HS-27A (cell line): ENCODE results near the gene PRDM16.

Experiments used
- DNase-seq: peaks from one replicate; pipeline ENCODE4 v3.0.0-alpha.2; 2012; ENCODE audit warnings: low read depth, missing footprints

The PRDM16 gene

DNA sequence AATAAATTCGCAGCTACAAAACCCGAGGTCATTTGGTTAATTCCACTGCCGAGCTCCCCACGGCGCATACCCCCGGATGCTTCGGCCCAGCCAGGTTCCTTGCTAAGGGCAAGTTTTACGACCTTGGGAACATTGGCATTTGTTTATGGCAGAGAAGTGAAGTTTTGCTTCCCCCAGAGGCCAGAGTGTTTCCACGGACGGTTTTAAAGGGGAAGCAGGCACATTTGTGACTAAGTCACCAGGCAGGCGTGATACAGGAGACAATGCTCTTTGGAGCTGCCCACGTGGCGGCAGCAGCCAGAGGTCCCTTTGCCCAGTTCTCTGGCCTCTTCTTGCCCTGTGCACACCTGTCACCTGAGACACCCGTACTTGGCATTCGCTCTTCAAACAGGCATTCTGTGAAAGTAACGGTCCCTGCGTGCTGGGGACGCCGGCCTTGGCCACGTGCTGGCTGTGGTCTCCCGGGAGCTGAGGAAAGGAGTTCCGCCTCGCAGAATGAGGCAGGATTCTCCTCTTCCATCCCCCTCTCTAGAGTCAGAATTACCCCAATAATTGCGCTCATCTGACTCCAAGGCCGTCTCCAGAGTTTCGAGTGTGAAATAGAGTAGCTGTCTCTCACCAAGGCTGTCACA is 138.3 kb downstream of the PRDM16 start:
- no peak for DNase-seq

DNA sequence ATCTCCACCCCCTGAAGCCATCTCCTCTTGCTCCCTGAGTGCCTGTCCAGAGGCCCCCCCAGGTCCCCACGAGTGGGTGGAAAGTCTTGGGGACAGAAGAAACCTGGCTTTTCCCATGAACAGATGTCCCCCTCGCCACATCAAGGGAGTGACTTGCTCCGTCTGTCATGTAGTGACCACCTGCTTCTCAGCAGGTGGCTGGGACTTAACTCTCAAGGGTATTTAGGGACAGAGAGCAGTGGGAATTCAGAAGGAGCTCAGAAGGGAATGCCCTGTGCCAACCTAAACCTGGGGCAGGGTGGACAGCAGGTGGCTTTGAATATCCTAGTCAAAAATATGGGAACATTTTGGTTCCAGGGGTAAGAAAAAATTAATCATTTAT is 139.8 kb downstream of the PRDM16 start:
- no peak for DNase-seq

DNA sequence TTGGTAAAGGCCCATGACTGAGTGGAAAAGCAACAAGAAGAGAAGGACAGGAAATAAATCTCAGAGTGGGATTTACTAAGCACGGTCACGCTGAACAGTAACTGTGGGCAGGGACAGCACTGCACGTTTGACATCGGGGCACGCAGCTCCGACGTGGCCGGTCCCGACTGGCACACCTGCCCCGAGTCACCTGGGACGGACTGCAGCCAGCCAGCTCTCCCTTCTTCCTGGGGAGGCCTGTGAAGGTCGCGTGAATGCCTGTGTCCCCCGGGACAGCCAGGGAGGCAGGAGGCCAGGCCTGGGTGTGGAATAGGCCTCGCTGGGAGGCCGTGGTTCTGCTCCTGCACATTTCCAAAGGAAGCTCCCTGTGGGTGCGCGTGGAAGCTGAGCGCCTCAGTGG is 140.2 kb downstream of the PRDM16 start:
- DNase-seq = no peak

DNA sequence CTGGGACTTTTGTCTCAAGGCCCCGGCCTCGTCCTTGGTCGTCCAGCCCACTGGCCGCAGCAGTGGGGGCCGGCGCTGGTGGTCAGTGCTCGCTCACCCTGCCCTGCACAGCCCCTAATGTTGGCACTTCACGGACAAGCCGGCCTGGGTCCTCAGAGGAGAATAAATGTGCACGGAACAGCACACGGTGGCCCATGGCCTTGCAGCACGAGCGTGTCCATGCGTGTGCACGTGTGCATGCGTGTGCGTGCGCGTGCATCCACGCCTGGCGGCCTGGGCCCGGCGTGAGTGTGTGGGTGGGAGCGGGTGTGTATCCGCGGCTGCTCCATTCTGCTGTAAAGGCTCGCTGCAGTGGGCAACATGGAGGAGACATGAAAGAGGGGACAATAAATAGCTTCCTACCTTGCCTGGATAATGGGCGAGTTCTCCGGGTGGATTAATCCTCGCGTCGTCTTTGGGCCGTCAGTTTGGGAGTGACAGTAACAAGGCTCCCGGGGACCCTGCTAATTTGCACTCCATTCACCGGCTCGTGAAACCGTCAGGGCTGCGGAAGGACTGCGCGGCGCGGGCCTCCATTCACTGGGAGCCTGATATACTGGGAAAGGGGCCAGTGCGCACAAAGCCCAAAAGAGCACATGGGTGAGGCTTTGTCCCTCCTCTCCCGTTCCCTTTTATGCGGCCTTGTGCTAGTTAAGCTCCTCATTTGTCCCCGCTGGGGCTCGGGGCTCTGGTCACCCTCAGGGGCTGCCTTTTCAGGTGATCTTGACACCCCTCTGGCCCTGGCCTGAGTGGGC is 142.8 kb downstream of the PRDM16 start:
- no peak for DNase-seq

DNA sequence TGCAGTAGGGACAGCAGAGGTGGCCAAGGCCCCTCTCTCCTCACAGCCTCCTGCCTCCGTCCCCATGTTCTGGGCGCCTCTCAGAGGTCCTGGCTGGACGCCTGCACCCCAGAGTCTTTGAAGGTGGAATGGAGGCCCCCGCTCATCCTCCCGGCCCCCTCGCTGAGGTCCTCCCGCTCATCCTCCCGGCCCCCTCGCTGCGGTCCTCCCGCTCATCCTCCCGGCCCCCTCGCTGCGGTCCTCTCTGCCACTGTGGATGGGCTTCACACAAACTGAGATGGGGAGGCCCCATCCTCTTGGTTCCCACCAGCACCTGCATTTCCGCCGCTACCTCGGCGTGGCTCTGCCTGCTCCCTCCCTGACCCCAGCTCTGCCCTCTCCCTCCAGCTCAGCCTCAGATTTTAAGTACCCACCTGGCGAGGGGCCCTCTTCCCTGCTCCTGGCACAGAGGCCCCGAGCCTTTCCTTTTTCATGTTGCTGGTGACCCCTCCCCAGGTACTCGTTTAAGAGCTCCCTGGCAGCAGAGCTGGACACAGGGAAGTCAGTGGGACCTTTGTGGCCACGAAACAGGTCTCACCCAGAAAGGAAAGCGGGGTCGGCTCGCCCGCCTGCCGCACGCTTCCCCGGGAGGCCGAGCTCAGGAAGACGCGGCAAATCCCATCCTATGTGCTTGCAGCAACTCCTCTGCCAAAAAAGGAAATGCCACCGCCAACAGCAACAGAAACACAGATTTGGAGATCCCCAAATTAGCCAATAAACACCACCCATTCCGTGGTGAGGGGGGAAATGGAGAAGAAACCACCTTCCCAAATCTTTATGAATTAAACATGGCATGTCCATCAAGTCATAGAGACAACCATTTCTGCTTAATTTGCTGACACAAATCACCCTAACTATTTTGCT is 143.7 kb downstream of the PRDM16 start:
- no peak for DNase-seq

DNA sequence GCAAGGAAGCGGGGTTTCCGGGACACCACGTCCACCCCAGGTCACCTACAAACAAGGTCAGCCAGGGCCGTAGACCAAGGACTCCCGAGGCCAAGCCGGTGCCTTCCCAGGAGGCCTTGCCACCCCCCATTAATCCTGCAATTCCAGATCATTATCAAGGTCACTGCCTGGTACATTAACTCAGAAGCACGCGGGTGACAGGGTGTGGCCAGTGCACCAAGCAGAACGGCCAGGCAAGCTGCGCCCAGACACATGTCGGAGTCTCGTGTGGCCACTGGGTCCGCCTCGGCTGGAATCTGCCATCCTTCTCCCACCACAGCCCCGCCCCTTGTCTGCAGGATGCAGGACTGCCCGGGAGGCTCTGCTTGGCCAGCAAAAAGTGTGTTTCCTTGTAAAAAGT is 144.7 kb downstream of the PRDM16 start:
- no peak for DNase-seq

DNA sequence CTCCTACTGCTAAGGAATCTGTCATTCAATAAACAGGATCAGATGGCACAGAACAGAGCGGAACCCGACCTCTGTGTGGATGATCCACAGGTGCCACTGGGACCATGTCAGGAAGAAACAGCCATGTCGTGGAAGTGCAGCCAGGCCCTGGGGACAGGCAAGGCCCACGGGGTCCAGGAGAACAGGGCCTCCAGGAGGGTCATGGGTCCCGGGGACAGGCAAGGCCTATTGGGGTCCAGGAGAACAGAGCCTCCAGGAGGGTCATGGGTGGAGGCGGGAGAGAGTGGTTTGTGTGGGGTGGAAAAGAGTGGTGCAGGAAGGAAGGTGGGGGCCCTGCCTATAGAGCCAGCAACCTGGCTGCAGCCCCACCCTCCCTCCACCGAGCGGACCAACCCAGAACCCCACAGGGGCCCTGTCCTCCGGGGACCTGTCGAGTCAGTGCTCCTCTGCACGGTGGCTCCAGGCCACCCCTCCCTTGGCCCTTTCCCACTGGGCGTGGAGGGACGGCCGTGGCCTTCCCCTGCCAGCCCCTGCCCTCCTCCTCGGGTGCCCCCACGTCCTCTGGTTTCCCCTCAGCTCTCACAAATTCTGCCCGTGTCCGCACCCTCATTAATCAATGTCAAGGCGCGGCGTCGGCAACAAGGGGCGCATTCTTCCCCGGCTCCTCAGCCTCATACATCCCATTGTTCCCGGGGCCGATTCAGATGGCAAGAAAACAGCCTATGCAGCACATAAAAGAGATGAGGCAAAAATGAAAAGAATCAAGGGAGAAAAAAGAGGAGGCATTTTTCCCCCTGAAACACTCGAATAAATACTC is 146.4 kb downstream of the PRDM16 start:
- no peak for DNase-seq

DNA sequence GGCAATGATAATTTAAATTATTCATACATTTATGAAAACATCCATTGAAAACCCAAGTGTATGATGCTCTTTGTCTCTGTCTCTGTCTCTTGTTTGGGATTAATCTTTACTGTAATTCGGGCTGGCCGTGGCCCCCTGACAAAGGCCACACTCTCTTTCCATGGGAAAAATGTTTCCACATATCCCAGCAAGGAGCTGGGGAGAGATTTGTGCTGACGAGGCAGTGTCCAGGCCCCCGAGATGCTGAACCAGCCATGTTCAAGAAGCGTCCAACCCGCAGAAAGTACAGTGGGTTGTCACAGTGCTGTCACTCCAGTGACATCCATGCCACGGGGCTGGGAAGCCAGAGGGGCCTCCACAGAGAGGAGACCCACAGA is 147.0 kb downstream of the PRDM16 start:
- no peak for DNase-seq

DNA sequence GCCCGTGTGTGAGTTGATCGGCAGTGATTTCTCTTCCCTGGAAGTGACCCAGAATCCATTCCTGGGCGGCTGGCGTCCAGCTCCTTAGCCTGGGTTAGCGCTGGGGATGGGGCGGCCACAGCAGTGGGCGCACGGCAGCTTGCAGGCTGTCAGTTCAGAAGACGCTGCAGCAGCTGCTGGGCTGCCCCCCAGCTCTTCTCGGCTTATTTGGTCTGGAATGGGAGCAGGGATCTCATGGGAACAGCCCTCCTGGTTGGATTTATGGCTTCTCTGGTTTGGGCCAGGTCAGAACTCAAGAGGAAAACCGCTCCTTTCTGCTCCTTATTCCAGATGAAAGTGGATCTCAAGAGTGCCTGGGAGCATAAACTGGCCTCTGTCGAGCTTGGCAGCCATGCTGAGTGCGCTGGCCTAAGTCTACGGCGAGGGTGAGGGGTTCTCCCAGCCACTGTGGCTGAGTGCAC is 148.2 kb downstream of the PRDM16 start:
- no peak for DNase-seq

DNA sequence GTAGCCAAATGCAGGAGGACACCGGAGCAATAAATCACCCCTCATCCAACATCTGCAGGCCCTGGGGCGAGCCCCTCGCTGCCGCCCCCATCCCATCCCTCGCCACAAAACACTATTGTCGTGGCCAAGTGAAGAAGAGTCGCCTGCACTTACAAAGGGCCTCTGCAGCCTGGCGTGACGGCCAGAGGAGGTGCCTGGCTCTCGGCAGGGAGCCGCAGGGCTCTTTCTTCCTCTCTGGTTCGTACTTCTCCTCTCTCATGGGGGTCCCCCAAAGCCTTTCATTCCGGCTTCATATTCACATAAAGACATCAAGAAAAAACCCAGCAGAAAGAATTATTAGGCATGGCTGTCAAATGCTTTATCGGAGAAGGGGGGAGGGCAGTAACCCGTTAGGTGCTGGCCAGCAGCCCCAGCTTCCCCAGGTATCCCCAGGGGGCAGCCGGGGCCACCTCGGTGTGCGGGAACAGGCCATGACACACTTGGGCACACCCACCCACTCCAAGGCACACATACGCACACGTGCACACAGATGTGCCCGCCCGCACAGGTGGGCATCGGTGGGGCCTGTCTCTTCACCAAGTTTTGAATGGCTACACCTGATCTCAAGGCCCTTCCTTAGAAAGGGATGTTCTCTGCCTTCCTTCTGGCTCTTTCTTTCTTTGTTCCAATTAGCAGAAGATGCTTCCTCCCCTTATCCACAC is 149.1 kb downstream of the PRDM16 start:
- DNase-seq = no peak

DNA sequence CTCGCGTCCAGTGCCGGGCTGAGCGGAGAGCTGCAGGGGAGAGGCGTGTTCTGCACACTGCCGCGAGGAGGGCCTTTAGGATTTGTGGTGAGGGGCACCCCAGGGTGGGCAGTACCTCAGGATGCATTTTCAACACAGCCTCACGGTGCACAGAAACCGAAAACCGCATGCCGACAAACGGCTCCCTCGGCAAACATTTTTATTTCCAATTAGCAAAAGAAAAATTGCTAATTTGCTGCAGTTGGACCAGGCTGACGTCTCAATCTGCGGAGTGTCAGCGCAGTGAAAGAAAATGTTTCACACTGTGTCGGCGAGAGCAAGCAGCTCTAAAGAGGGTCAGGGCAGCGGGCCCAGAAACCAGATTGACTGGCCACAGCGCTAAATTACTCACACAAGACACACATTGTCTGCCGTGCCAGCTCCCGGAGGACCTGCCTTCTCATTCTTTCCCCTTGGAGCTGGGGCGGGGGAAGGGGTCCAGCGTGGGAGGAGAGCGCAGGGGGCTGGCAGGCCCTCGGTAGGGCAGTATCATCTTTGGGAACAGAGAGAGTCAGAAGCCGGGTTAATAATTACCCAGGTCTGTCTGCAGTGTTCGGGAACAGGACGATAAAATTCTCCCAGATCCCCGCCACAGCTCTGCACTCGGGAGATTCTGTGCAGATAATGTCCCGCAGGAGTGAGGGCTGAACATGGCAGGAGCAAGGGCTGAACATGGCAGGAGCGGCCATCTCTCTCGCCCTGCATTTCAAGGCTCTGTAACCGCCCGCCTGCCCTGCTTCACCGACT is 150.2 kb downstream of the PRDM16 start:
- DNase-seq = no peak

DNA sequence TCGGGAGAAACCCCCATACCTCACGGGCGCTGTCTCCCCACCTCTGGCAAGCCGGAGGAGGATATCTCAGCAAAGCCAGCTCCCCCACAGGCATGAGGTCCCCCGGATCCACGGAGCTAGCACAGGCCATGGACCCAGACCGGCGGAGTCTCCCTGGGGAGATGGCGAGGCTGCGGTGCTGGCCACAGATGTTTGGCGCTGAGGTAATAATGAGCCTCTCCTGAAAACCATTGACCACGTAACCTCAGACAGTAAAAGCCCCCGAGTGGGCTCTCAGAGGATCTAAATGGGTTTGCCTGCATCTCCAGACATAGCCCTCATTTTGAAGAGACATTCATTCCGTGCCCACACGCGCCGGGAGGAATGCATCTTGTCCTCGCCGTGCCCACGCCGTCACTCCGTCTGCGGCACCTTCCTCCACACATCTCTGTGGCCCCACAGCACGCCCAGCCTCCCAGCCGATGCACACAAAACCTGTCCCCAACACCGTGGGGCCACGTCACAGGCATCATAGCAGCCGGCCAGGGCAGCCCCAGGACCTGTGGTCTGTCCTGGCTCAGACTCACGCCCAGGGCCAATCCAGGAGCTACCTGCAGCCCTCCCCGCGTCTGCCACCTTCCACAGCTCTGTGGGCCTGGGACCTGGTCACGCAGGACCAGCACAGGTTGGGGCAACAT is 150.9 kb downstream of the PRDM16 start:
- no peak for DNase-seq

DNA sequence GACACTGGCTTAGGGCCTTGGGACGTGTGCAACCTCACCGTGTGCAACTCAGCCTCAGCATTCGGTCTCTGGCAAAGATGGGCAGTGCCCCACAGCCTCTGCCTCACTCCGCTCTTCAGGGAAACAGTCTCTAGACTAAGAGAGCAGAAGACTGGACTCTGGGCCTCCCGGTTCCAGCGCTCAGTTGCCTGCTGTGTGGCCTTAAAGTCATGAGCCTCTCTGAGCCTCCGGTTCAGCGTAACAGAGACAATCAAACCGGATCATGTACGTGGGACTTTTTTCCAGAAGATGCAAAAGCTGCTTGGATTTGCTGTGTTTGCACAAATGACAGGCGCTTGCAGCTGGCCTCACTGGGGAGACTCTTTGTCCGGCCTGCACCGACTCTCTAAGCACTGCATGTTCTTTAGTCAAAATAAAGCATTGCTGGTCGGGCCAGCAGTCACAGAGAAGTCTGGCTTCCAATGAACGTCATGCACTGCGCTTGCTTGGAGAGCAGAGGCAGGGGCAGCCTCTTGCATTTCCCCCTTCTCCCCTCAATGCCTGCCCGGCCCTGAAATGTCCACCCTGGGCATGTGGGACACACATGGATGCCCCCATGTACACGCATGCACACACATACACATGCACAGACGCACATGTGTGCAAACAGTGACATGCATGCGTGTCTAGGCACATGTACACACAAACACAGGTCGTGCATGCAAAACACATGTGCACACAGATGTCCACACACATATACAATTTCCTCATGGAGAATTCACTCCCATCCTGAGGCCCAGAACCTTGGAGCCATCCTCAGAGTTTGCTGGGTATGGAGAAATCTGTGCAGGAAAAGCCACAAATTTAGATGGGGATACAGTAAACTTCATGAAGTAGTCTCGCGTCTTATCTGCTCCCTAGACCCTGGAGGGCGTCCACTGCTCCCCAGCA is 152.4 kb downstream of the PRDM16 start:
- no peak for DNase-seq

DNA sequence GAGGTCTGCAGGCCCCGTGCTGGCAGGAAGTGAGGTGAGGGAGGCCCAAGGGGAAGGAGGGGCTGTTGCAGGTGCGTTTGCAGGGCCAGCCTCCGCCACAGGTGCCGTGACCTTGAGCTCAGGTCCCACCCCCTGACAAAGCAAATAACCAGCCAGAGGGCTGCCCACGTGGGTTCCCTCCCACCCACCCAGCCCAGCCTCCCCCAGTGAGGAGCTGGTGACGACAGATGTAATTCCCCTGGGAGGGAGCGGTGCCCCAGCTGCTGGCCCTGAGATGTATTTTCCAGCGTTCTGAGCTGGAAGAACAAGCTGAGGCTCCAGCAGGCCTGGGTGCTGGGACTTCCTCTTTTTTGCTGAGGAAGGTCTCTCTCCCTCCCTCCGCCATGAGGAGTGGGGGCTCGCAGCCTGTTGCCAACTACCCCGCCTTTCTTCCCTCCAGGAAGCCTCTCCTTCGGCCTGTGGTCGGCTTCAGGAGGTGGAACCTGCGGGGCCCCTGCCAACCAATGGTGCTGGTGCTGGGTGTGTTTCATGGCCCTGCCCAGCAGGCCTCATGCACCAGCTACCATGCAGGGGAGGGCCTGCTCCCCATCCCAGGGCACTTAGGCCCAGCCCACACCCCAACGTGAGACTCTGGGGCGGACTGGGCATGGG is 153.2 kb downstream of the PRDM16 start:
- no peak for DNase-seq

DNA sequence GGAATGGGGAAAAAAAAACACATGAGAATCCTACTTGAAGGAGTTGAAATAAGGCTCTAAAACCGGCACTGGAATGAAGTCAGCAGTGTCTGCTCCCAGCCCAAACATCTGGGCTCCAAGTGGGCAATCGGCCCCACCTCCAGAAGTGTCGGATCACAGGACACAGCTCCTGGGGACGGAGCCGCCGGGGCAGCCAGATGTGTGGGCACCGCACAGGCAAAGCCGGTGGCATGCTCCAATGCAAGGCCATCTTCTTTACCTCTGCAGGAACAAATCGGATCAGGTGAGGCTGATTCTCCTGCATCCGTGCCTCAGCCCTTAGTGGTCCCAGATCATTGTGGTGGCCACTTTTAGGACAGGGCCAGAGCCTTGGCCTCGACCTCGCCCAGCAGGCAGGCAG is 156.7 kb downstream of the PRDM16 start:
- DNase-seq = no peak

DNA sequence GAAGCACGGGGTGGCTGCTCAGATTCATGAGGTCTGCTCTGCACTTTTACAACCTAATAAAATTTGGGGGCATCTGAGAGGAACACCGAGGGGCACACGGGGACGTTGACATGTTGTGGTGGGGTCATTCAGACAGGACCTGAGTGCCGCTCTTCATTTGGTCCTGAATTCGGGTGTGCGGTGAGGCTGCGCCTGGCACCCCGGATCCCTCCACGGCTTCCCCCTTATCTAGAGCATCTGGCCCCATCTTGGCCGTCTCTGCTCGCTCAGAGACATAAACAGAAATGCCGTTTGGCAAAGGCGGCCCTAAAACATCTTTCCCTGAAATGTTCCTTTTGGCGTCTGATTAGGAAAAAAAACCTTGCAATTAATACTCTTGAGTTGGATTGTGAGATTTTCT is 157.2 kb downstream of the PRDM16 start:
- DNase-seq = no peak

DNA sequence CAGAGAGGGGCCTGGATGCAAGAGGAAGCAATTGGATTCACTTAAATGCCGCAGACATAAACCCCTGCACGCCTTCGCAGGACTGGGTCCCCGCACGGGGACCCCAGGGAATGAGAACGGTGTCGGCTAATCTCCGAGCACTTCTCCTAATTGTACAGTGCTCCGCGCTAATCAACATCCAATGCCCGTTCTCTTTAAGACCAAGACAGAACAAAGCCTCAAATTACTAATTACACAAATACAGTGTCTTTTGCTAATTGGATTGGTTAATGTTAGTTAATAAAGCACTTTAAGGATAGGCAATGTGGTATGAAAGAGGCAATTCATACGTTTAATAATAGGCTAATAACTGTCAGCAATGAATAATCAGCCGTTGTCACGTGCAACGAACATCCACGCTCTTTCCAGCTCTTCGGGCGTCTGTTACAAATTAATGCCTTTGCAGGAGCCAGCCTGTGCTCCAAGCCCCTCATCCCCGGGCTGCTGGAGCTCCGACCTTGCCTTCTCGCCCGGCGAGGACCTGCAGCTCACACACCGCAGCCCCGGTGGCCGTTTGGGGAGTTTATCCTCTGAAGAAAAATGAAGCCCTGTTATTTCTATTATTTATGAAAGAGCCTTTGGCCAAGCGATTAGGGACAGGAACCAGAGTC is 157.8 kb downstream of the PRDM16 start:
- no peak for DNase-seq

DNA sequence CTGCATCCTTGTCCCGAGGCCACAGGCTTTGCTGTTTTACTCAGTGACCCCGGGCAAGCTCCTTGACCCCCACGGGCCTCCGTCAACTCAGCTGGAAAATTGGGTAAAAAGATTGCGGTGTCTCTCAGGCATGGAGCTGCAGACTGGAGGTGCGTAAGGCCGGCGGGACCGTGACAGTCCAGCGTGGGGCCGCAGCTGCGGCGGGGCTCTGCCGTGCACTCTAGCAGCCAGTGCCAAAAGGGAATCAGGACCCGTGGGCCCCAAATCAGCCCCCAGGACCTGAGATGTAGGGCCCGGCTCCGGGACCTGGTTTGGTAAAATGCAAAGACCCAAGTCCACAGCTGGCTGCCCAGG is 158.3 kb downstream of the PRDM16 start:
- no peak for DNase-seq
